22Rv1 (cell line): ENCODE results near the gene RGPD4.
"Not testable (repeated sequence)": the region's sequence is repeated elsewhere in the genome, so short reads cannot be mapped to it uniquely, and the experiment has no call there.

Experiments used
- ZFX ChIP-seq: fragments of 450-650 bp; IDR thresholded peaks from 2 replicates; pipeline ENCODE4 v1.6.1; 2017; ENCODE audit warnings: antibody characterized with exemption, borderline replicate concordance
- TF ChIP-seq, protein P1 (sequence below): fragments of 450-650 bp; IDR thresholded peaks from 2 replicates; pipeline ENCODE4 v1.5.1; 2017; ENCODE audit warnings: mild to moderate bottlenecking

GRCh38 chr2:107826749-107827148, at the start of gene RGPD4:
- not testable (repeated sequence) for TF ChIP-seq ZFX
- TF ChIP-seq, protein P1, sequence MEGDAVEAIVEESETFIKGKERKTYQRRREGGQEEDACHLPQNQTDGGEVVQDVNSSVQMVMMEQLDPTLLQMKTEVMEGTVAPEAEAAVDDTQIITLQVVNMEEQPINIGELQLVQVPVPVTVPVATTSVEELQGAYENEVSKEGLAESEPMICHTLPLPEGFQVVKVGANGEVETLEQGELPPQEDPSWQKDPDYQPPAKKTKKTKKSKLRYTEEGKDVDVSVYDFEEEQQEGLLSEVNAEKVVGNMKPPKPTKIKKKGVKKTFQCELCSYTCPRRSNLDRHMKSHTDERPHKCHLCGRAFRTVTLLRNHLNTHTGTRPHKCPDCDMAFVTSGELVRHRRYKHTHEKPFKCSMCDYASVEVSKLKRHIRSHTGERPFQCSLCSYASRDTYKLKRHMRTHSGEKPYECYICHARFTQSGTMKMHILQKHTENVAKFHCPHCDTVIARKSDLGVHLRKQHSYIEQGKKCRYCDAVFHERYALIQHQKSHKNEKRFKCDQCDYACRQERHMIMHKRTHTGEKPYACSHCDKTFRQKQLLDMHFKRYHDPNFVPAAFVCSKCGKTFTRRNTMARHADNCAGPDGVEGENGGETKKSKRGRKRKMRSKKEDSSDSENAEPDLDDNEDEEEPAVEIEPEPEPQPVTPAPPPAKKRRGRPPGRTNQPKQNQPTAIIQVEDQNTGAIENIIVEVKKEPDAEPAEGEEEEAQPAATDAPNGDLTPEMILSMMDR = not testable (repeated sequence)
